ENCODE results near the gene UFSP1.

DNA sequence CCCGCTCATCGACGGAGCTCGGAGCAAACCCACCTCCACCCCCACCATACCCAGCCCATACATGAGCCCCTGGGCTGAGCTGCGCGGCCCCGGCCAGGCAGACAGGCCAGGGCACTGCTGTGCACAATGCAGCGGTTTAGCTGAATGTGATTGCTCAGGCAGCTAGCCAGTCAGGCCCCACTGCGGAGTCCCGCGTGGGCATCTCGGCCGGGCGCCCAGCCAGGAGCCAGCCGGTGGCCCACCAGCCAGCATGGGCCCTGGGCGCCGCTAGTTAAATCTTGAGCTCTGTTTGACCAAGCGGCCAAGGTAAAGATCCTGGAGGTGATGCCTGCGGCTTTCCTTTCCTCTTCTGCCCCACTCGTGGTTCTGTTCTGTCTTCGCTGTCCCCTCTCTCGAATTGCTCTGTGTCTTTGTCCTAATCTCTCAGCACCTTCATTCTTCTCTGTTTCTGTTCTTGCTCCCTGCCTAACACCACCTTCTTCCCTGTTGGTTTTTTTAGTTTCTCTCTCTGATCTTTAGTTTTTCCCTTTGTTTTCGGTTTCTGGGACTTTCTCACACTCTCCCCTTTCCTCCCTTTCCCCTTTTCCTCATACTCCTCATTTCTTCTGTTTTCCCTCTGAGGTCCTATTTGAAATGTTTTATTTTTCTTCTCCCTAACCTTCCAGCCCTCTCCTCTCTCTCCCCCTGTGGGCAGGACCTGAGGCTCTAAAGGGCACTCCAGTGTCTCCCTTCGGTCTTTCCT is 6.6 kb downstream of the UFSP1 start:
- TF ChIP-seq, protein P1, sequence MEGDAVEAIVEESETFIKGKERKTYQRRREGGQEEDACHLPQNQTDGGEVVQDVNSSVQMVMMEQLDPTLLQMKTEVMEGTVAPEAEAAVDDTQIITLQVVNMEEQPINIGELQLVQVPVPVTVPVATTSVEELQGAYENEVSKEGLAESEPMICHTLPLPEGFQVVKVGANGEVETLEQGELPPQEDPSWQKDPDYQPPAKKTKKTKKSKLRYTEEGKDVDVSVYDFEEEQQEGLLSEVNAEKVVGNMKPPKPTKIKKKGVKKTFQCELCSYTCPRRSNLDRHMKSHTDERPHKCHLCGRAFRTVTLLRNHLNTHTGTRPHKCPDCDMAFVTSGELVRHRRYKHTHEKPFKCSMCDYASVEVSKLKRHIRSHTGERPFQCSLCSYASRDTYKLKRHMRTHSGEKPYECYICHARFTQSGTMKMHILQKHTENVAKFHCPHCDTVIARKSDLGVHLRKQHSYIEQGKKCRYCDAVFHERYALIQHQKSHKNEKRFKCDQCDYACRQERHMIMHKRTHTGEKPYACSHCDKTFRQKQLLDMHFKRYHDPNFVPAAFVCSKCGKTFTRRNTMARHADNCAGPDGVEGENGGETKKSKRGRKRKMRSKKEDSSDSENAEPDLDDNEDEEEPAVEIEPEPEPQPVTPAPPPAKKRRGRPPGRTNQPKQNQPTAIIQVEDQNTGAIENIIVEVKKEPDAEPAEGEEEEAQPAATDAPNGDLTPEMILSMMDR (IDR thresholded peaks at IDR 0.05; ENCODE audit: insufficient read depth, low read length, poor library complexity, severe bottlenecking): no peak
- no peak for TF ChIP-seq EZH2phosphoT487 (conservative IDR thresholded peaks at IDR 0.05; ENCODE audit: low read length)

Measured in SU-DHL-6 (cell line).